ENCODE data around the gene NR3C1. TPM values are rescaled to one million over a fixed set of nuclear protein-coding genes. Genes with fewer than 3 reads are reported as not detected.

NR3C1 gene
- total RNA-seq, 1 experiment from 2014 or later: 31.4 TPM

GRCh38 chr5:143247134-143247815, 156.2 kb downstream of the NR3C1 start:
- Histone ChIP-seq H3K27ac (ENCODE audit: insufficient read length, low read depth, low read length) (no peak overlapping the region), H2BK5ac (ENCODE audit: insufficient read length, low read length) (no peak overlapping the region), H3K56ac (ENCODE audit: insufficient read length, low read depth, low read length) (no peak overlapping the region), H3K9ac (ENCODE audit: extremely low read depth, insufficient read length, low read length) (no peak overlapping the region), H3T11ph (ENCODE audit: low read length) (no peak overlapping the region), H3K18ac (ENCODE audit: insufficient read length, low read depth, low read length) (no peak overlapping the region), H3K4me1 (ENCODE audit: insufficient read depth, low read length) (no peaks in the 10 kb centered on the region; the same call in 1 of the 2 replicates), H3K9me3 (ENCODE audit: control insufficient read depth, low read depth, low read length) (no peaks in the 10 kb centered on the region), H4K5ac (ENCODE audit: insufficient read length, low read depth, low read length) (peak overlapping the region; percentile 20), H2AFZ (ENCODE audit: low read length) (no peak overlapping the region), H3K4ac (ENCODE audit: low read depth, low read length) (no peak overlapping the region), H3K79me2 (ENCODE audit: insufficient read depth, low read length) (no peaks in the 10 kb centered on the region), H4K8ac (replicated peaks; ENCODE audit: insufficient read length, low read depth, low read length) (no peak overlapping the region), H2AK5ac (ENCODE audit: insufficient read length, low read length) (no peak overlapping the region), H3K14ac (ENCODE audit: insufficient read depth, low read length) (no peak overlapping the region), H3K23me2 (ENCODE audit: insufficient read length, low read depth, low read length, poor library complexity, severe bottlenecking) (no peaks in the 10 kb centered on the region), H2BK15ac (ENCODE audit: low read depth, low read length) (no peak overlapping the region), H2BK12ac (ENCODE audit: insufficient read length, low read depth, low read length) (no peak overlapping the region), H3K79me1 (ENCODE audit: insufficient read depth, low read depth, low read length, poor library complexity, severe bottlenecking) (no peaks in the 10 kb centered on the region), H2BK120ac (ENCODE audit: low read depth, low read length, poor library complexity, severe bottlenecking) (no peak overlapping the region), H2BK20ac (ENCODE audit: low read depth, low read length, poor library complexity, severe bottlenecking) (no peak overlapping the region), H4K20me1 (ENCODE audit: control insufficient read depth, insufficient read depth, insufficient read length) (no peaks in the 10 kb centered on the region), H4K91ac (ENCODE audit: insufficient read length, low read depth, low read length) (no peak overlapping the region), H3K27me3 (ENCODE audit: insufficient read depth, low read length) (no peaks in the 10 kb centered on the region), H3K23ac (ENCODE audit: insufficient read length, low read depth, low read length) (no peak overlapping the region), H3K4me2 (ENCODE audit: insufficient read depth, insufficient read length, low read length) (no peak overlapping the region)
- no peak for DNase-seq
- Mint-ChIP-seq H3K4me1 (peaks cover 8% of the 10 kb centered on the region in 2 experiments; a peak in 3 of 4 replicates), H3K27me3 (ENCODE audit: low read depth) (no peaks in the 10 kb centered on the region; the same call in 1 of the 2 replicates), H3K4me3 (no peak overlapping the region), H3K27ac (no peak overlapping the region), H3K9me3 (peaks cover 0 to 10% of the 10 kb centered on the region in 2 experiments; a peak in 3 of 5 replicates), H3K36me3 (ENCODE audit: insufficient read depth in 1 of 3, low read depth in 3 of 3) (peaks cover 0 to 4% (median 0%) of the 10 kb centered on the region in 3 experiments; a peak in 1 of 7 replicates)
- TF ChIP-seq CTCF (conservative IDR thresholded peaks at IDR 0.05): no peak
- WGBS (ENCODE audit: extremely low coverage, insufficient read length, low lambda C conversion rate): no CpG with 5 or more reads among the region's 1 CpG

Data from H9 (cell line).